Stomach (tissue), 9 donors: ENCODE data around the gene HSPB7. TPM values are rescaled to one million over a fixed set of nuclear protein-coding genes. Genes with fewer than 3 reads are reported as not detected.

ENCODE experiments used
- DNase-seq, 2 donors: peaks; one replicate each; pipeline versions ENCODE4 v3.0.0 to v3.0.0-alpha.2; 2013 to 2019
- H3K27ac ChIP-seq, 5 donors: fragments of 200-600 bp in 4 of 5; sonication (generic) in 4 of 5; one replicate each; pipeline ENCODE4 v1.5.1; 2013 to 2019; ENCODE audit warnings: mild to moderate bottlenecking in 1 of 5, moderate library complexity in 1 of 5
- H3K27me3 ChIP-seq, 3 donors: fragments of 200-600 bp; sonication (generic); one replicate each; pipeline ENCODE4 v1.5.1; 2017 to 2019; ENCODE audit warnings: mixed run types in 1 of 3
- H3K36me3 ChIP-seq, 4 donors: fragments of 200-600 bp; sonication (generic); 1 replicate in 3 of 4; 2 replicates in 1 of 4; pipeline ENCODE4 v1.5.1; 2016 to 2019
- H3K4me1 ChIP-seq, 4 donors: fragments of 200-600 bp; sonication (generic); one replicate each; pipeline ENCODE4 v1.5.1; 2016 to 2019
- H3K4me3 ChIP-seq, 4 donors: fragments of 200-600 bp; sonication (generic) in 3 of 4; one replicate each; pipeline ENCODE4 v1.5.1; 2016 to 2019; ENCODE audit warnings: mild to moderate bottlenecking in 1 of 4
- H3K9me3 ChIP-seq, 4 donors: fragments of 200-600 bp; sonication (generic); one replicate each; pipeline ENCODE4 v1.5.1; 2016 to 2019
- EP300 ChIP-seq: sonication (generic); formaldehyde crosslinking; IDR thresholded peaks from one replicate; pipeline ENCODE4 v1.6.1; 2017; ENCODE audit warnings: antibody characterized with exemption
- POLR2A ChIP-seq, 4 donors: fragments of 450-650 bp; IDR thresholded peaks; one replicate each; pipeline ENCODE4 v1.6.1; 2016; ENCODE audit warnings: antibody characterized with exemption in 4 of 4, control low read depth in 2 of 4, mild to moderate bottlenecking in 1 of 4, moderate library complexity in 1 of 4
- POLR2AphosphoS5 ChIP-seq, 3 donors: sonication (generic); formaldehyde crosslinking; IDR thresholded peaks; one replicate each; pipeline ENCODE4 v1.6.1; 2016; ENCODE audit warnings: antibody characterized with exemption in 3 of 3
- WGBS, 5 donors: extraction: QIAGEN DNeasy Blood & Tissue Kit in 3 of 5; methylation state at CpG; one replicate each; pipeline versions ENCODE4 v1.1.5 to v1.1.7; 2013 to 2018; 5-methylcytosine and 5-hydroxymethylcytosine counted together
- intact Hi-C: fragments of 100-400 bp; cut with DNase I; formaldehyde crosslinking; loops from one replicate; pipeline ENCODE4 v1.15.1; 2023; ENCODE audit warnings: low total_unique reads
- polyA plus RNA-seq, 3 donors: library from polyadenylated mRNA; stranded (reverse); fragments of 200-250 nt; gene quantifications; one replicate each; pipeline ENCODE4 v1.2.3, GENCODE V29; 2013
- total RNA-seq, 5 donors: library from RNA; depleted of rRNA; stranded (reverse); fragments of >200 nt; gene quantifications; one replicate each; pipeline versions ENCODE4 v1.1.0 to v1.2.3, GENCODE V29; 2014 to 2016
- TF ChIP-seq, protein P1 (sequence below), 7 experiments: fragments of 450-650 bp in 4 of 7; fragments of 200-600 bp in 3 of 7; sonication (generic) in 3 of 7; IDR thresholded peaks; one replicate each; pipeline ENCODE4 v1.5.1; 2016 to 2019; ENCODE audit warnings: antibody characterized with exemption in 7 of 7, control low read depth in 2 of 7, mild to moderate bottlenecking in 1 of 7
- donor health status: healthy with polysubstance abuse.
- donor health status: Bipolar disorder and iron deficiency.
- donor health status: healthy.

The HSPB7 gene
- total and polyA plus RNA-seq, 8 donors, result 9.9 to 83.5 (median 23.8) TPM

DNA sequence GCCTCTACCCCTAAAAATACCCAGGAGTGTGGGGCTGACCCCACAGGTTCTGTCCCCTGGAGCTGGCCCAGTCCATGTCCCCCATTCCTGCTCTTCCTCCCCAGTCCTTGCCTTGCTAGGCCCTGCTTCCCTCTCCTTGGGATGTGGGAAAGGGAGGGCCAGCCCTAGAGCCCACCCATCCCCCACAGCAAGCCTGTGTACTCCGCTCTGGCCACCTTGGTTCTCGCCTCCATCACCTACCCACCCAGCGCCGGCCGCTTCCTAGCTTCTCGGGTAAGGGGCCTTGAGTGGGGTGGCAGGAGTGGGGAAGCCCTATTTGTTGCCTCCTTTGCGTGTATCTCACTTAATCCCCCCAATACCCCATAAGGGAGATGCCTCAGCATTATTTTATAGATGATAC, 32.5 kb upstream of the HSPB7 start:
- intact Hi-C loops, result no loop called here
- no peak for DNase-seq
- TF ChIP-seq EP300 (no peak), POLR2A (IDR thresholded peaks at IDR 0.05) (no peak), POLR2AphosphoS5 (IDR thresholded peaks at IDR 0.05) (no peak)
- TF ChIP-seq, protein P1, sequence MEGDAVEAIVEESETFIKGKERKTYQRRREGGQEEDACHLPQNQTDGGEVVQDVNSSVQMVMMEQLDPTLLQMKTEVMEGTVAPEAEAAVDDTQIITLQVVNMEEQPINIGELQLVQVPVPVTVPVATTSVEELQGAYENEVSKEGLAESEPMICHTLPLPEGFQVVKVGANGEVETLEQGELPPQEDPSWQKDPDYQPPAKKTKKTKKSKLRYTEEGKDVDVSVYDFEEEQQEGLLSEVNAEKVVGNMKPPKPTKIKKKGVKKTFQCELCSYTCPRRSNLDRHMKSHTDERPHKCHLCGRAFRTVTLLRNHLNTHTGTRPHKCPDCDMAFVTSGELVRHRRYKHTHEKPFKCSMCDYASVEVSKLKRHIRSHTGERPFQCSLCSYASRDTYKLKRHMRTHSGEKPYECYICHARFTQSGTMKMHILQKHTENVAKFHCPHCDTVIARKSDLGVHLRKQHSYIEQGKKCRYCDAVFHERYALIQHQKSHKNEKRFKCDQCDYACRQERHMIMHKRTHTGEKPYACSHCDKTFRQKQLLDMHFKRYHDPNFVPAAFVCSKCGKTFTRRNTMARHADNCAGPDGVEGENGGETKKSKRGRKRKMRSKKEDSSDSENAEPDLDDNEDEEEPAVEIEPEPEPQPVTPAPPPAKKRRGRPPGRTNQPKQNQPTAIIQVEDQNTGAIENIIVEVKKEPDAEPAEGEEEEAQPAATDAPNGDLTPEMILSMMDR (IDR thresholded peaks at IDR 0.05), result no peak
- peaks cover 6 to 10% (median 8%) of the 10 kb centered on the region in 4 donors for H3K4me1 ChIP-seq
- H3K4me3 ChIP-seq, result no peak overlapping the region
- H3K9me3 ChIP-seq, result no peaks in the 10 kb centered on the region
- no peaks in the 10 kb centered on the region for H3K36me3 ChIP-seq
- H3K27me3 ChIP-seq, result peaks cover 0 to 3% (median 0%) of the 10 kb centered on the region in 3 donors
- WGBS, 5 donors, result 81 to 88% (median 84%) methylated on average over 7 of the region's 7 CpGs
- H3K27ac ChIP-seq, result no peak overlapping the region

DNA sequence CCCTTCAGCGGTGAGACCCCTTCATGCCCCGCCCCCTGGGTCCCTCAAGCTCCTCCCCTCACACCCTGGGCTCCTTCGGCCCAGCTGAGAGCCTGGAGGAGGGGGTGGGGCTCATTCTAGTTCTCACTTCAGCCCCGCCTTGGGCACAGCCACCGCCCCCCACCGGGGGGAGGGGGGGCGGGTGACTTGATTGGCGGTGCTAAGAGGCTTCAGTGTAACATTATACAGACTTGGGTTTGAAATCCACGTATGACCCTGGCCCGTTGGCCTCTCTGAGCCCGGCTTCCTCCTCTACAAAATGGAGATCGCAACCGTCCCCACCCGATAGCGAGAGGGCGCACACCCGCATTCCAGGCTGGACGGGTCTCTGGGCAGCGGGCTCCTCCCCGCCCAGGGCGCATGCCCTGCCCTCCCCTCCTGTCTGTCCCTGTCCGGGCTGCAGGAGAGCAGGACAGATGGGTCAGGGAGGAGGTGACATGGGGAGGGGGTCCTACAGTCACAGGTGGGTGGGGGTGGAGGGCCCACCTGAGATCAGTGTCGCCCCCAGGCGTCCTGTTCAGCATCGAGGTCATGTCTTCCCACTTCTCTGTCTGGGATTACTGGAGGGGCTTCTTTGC, 30.8 kb upstream of the HSPB7 start:
- H3K27me3 ChIP-seq, result peaks cover 0 to 3% (median 0%) of the 10 kb centered on the region in 3 donors
- peaks cover 6 to 10% (median 8%) of the 10 kb centered on the region in 4 donors for H3K4me1 ChIP-seq
- DNase-seq, result peak; percentile 50 to 89
- H3K27ac ChIP-seq, result peak overlapping the region in 1 of 5 donors; percentile 51
- WGBS, 5 donors, result 3 to 7% (median 3%) methylated on average over 15 to 25 of the region's 25 CpGs
- H3K9me3 ChIP-seq, result no peaks in the 10 kb centered on the region
- TF ChIP-seq, protein P1 (IDR thresholded peaks at IDR 0.05), result no peak
- TF ChIP-seq POLR2AphosphoS5 (IDR thresholded peaks at IDR 0.05) (no peak), EP300 (no peak), POLR2A (IDR thresholded peaks at IDR 0.05) (no peak)
- no peaks in the 10 kb centered on the region for H3K36me3 ChIP-seq
- intact Hi-C loops, result no loop called here
- peak overlapping the region; percentile 41 to 49 (median 46) for H3K4me3 ChIP-seq

DNA sequence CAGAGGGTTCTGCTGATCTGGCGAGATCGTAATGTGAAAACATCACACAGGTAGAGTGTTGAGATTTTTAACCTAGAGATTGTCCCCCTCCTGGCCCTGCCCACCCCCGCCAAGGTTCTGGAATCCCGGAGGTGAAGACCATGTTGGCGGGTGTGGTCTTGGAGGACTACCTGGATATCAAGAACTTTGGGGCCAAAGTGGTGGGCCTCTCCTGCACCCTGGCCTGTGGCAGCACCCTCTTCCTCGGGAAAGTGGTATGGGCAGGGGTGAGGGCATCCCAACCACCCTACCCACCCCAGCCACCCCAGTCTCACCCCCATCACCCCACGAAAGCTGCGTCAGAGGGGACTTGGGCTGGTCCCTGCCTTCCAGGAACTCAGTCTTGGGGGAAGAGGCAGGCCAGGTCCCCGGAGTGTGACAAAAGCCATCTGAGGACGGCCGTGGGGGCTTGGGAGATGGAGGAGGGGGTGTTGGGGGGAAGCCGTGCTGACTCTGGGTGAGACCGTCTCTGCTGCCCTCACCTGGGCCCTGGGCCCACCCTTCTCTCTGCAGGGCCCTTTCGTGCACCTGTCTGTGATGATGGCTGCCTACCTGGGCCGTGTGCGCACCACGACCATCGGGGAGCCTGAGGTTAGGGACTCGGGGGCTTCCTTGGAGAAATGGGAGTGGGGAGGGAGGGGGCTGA, 30.1 kb upstream of the HSPB7 start:
- intact Hi-C loops, result no loop called here
- DNase-seq, result no peak
- Histone ChIP-seq H3K27me3 (peaks cover 0 to 3% (median 0%) of the 10 kb centered on the region in 3 donors), H3K27ac (no peak overlapping the region), H3K9me3 (no peaks in the 10 kb centered on the region), H3K4me3 (peak overlapping the region in 1 of 4 donors; percentile 49), H3K4me1 (peaks cover 6 to 10% (median 8%) of the 10 kb centered on the region in 4 donors), H3K36me3 (no peaks in the 10 kb centered on the region)
- 65 to 80% (median 68%) methylated on average over 14 to 19 of the region's 19 CpGs for WGBS, 5 donors
- TF ChIP-seq, protein P1 (IDR thresholded peaks at IDR 0.05), result no peak
- TF ChIP-seq POLR2A (IDR thresholded peaks at IDR 0.05) (no peak), POLR2AphosphoS5 (IDR thresholded peaks at IDR 0.05) (no peak), EP300 (no peak)

DNA sequence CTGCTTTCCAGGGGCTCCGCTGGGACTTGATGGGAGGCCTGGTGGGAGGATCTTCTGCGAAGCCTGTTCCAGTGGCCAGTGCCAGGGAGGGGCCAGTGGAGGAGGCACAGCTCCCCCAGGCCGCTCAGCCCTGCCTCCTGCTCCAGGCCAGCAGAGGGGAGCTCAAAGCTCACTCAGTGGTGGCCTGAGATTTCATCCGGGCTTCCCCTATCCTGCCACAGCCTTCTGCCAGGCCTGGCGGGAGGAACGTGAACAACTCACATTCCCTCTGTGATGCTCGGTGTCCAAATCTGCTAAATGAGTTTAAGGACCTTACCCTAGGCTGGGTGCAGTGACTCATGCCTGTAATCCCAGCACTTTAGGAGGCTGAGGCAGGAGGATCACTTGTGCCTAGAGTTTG, 29.0 kb upstream of the HSPB7 start:
- intact Hi-C loops, result no loop called here
- Histone ChIP-seq H3K27me3 (peaks cover 0 to 3% (median 0%) of the 10 kb centered on the region in 3 donors), H3K4me1 (peaks cover 6 to 10% (median 8%) of the 10 kb centered on the region in 4 donors), H3K27ac (no peak overlapping the region), H3K4me3 (no peak overlapping the region), H3K9me3 (no peaks in the 10 kb centered on the region), H3K36me3 (no peaks in the 10 kb centered on the region)
- no peak for DNase-seq
- TF ChIP-seq, protein P1 (IDR thresholded peaks at IDR 0.05), result no peak
- TF ChIP-seq EP300 (no peak), POLR2A (IDR thresholded peaks at IDR 0.05) (no peak)
- WGBS, 5 donors, result 57 to 100% (median 67%) methylated on average over 2 to 7 of the region's 7 CpGs
